ENCODE measurements around the gene CDC37L1.

GRCh38 chr9:4686112-4686511 is 6.7 kb downstream of the CDC37L1 start:
- TF ChIP-seq CTCF (IDR thresholded peaks at IDR 0.05; ENCODE audit: low read length) (no peak), EZH2 (IDR thresholded peaks at IDR 0.05; ENCODE audit: borderline replicate concordance, low read length) (no peak)
